Endothelial cell of umbilical vein (primary cell): Measurements from ENCODE around the gene ARRDC2.

Experiments used
- EZH2 ChIP-seq: IDR thresholded peaks from 2 replicates; pipeline ENCODE4 v1.6.1; 2012; ENCODE audit warnings: borderline replicate concordance, low read depth, mild to moderate bottlenecking, moderate library complexity, low read length, inconsistent platforms; ENCODE audit not compliant: severe bottlenecking
- MAX ChIP-seq: IDR thresholded peaks from 2 replicates; pipeline ENCODE4 v1.6.1; 2011; ENCODE audit not compliant: insufficient read depth, insufficient read length
- MYC ChIP-seq: IDR thresholded peaks from one replicate; pipeline ENCODE4 v1.6.1; 2011; ENCODE audit warnings: mild to moderate bottlenecking, low read depth, low read length
- POLR2A ChIP-seq: IDR thresholded peaks from 2 replicates; pipeline ENCODE4 v1.6.1; 2012; ENCODE audit warnings: low read depth, mild to moderate bottlenecking, control low read depth, low read length
- POLR2AphosphoS5 ChIP-seq: IDR thresholded peaks from 2 replicates; pipeline ENCODE4 v1.6.1; 2012; ENCODE audit warnings: low read depth, mild to moderate bottlenecking, control low read depth, low read length, moderate library complexity; ENCODE audit not compliant: insufficient read depth
- TF ChIP-seq, protein P1 (sequence below), 2 donors: IDR thresholded peaks; 1 replicate in 1 of 2; 2 replicates in 1 of 2; pipeline ENCODE4 v1.5.1; 2011; ENCODE audit warnings: low read length in 2 of 2, mild to moderate bottlenecking in 2 of 2, moderate library complexity in 2 of 2, control low read depth in 1 of 2, inconsistent platforms in 1 of 2, low read depth in 1 of 2; ENCODE audit not compliant: insufficient read depth in 1 of 2; ENCODE audit errors: extremely low read depth in 1 of 2

DNA sequence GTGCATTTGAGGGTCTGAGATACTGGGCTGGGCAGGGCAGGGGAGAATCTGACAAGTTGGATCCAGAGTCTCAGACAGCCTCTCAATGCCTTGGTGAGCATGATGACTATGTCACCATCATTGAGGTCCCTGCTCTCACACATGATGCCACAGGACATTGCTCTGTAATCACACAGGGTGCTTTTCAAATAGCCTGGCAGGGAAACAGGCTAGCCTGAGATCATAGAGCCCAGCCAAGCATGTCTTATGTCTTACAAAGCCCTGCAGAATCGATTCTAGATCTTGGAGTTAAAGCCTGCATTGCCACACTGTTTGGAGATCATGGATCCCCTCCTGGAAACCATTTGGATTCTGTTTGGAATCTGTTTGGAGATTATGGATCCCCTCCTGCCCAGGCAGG, 35.7 kb upstream of the ARRDC2 start:
- TF ChIP-seq, protein P1, sequence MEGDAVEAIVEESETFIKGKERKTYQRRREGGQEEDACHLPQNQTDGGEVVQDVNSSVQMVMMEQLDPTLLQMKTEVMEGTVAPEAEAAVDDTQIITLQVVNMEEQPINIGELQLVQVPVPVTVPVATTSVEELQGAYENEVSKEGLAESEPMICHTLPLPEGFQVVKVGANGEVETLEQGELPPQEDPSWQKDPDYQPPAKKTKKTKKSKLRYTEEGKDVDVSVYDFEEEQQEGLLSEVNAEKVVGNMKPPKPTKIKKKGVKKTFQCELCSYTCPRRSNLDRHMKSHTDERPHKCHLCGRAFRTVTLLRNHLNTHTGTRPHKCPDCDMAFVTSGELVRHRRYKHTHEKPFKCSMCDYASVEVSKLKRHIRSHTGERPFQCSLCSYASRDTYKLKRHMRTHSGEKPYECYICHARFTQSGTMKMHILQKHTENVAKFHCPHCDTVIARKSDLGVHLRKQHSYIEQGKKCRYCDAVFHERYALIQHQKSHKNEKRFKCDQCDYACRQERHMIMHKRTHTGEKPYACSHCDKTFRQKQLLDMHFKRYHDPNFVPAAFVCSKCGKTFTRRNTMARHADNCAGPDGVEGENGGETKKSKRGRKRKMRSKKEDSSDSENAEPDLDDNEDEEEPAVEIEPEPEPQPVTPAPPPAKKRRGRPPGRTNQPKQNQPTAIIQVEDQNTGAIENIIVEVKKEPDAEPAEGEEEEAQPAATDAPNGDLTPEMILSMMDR (IDR thresholded peaks at IDR 0.05; ENCODE audit: extremely low read depth in 1 of 2, insufficient read depth in 1 of 2, low read depth in 1 of 2, low read length in 2 of 2) = no peak
- no peak for TF ChIP-seq POLR2AphosphoS5
- TF ChIP-seq POLR2A = no peak
- no peak for TF ChIP-seq EZH2
- TF ChIP-seq MYC = no peak
- no peak for TF ChIP-seq MAX
